Nephron (organoid): ENCODE measurements around the gene SORCS3.

Experiments used
- H3K27ac Mint-ChIP-seq, 3 experiments: 2 replicates each; pipeline ENCODE4 v1.8.0; 2020; ENCODE audit warnings: mixed read lengths in 3 of 3, mild to moderate bottlenecking in 2 of 3, moderate library complexity in 1 of 3
- H3K27me3 Mint-ChIP-seq: 2 replicates; pipeline ENCODE4 v1.8.0; 2021; ENCODE audit warnings: low read depth, mild to moderate bottlenecking, moderate library complexity, mixed read lengths
- H3K36me3 Mint-ChIP-seq: 2 replicates; pipeline ENCODE4 v1.8.0; 2020; ENCODE audit warnings: low read depth, mixed read lengths
- H3K4me1 Mint-ChIP-seq: 2 replicates; pipeline ENCODE4 v1.8.0; 2020; ENCODE audit warnings: mixed read lengths
- H3K4me3 Mint-ChIP-seq, 3 experiments: 2 replicates each; pipeline ENCODE4 v1.8.0; 2020; ENCODE audit warnings: mild to moderate bottlenecking in 3 of 3, mixed read lengths in 3 of 3, moderate library complexity in 2 of 3
- H3K9me3 Mint-ChIP-seq: 2 replicates; pipeline ENCODE4 v1.8.0; 2020; ENCODE audit warnings: mixed read lengths
- CTCF ChIP-seq, 3 experiments: fragments of 200-600 bp; sonication (generic); IDR thresholded peaks; one replicate each; pipeline ENCODE4 v1.5.0; 2021; ENCODE audit warnings: antibody characterized with exemption in 3 of 3; ENCODE audit not compliant: unreplicated experiment in 3 of 3

Gene SORCS3

GRCh38 chr10:105037022-105037421 lies 395.9 kb downstream of the SORCS3 start:
- no peaks in the 10 kb centered on the region for H3K36me3 Mint-ChIP-seq
- H3K9me3 Mint-ChIP-seq = no peaks in the 10 kb centered on the region
- H3K4me3 Mint-ChIP-seq = no peak overlapping the region
- no peak overlapping the region for H3K27ac Mint-ChIP-seq
- H3K4me1 Mint-ChIP-seq = no peaks in the 10 kb centered on the region
- peaks cover 3% of the 10 kb centered on the region for H3K27me3 Mint-ChIP-seq
- TF ChIP-seq CTCF (IDR thresholded peaks at IDR 0.05; ENCODE audit: unreplicated experiment in 3 of 3) = no peak

GRCh38 chr10:105041956-105042355 lies 400.9 kb downstream of the SORCS3 start:
- no peaks in the 10 kb centered on the region for H3K4me1 Mint-ChIP-seq
- no peaks in the 10 kb centered on the region for H3K27me3 Mint-ChIP-seq
- no peaks in the 10 kb centered on the region for H3K9me3 Mint-ChIP-seq
- H3K27ac Mint-ChIP-seq = no peak overlapping the region
- TF ChIP-seq CTCF (IDR thresholded peaks at IDR 0.05; ENCODE audit: unreplicated experiment in 3 of 3) = no peak
- no peaks in the 10 kb centered on the region for H3K36me3 Mint-ChIP-seq
- H3K4me3 Mint-ChIP-seq = no peak overlapping the region

GRCh38 chr10:105042906-105043552 lies 401.9 kb downstream of the SORCS3 start:
- Mint-ChIP-seq H3K36me3 (no peaks in the 10 kb centered on the region), H3K4me3 (no peak overlapping the region), H3K4me1 (no peaks in the 10 kb centered on the region), H3K9me3 (peaks cover 2% of the 10 kb centered on the region), H3K27me3 (no peaks in the 10 kb centered on the region), H3K27ac (no peak overlapping the region)
- TF ChIP-seq CTCF (IDR thresholded peaks at IDR 0.05; ENCODE audit: unreplicated experiment in 3 of 3) = no peak

- Mint-ChIP-seq H3K4me3 (no peak overlapping the region), H3K9me3 (peaks cover 2% of the 10 kb centered on the region), H3K27me3 (no peaks in the 10 kb centered on the region), H3K36me3 (no peaks in the 10 kb centered on the region), H3K27ac (no peak overlapping the region), H3K4me1 (peaks cover 5% of the 10 kb centered on the region)
- no peak for TF ChIP-seq CTCF (IDR thresholded peaks at IDR 0.05; ENCODE audit: unreplicated experiment in 3 of 3)
Observed at GRCh38 chr10:105044902-105045301, 403.8 kb downstream of the SORCS3 start.

GRCh38 chr10:105056413-105056812 lies 415.3 kb downstream of the SORCS3 start:
- Mint-ChIP-seq H3K27ac (no peak overlapping the region), H3K4me3 (no peak overlapping the region), H3K4me1 (no peaks in the 10 kb centered on the region), H3K36me3 (peaks cover 4% of the 10 kb centered on the region), H3K27me3 (no peaks in the 10 kb centered on the region), H3K9me3 (peaks cover 5% of the 10 kb centered on the region)
- no peak for TF ChIP-seq CTCF (IDR thresholded peaks at IDR 0.05; ENCODE audit: unreplicated experiment in 3 of 3)

- Mint-ChIP-seq H3K36me3 (no peaks in the 10 kb centered on the region), H3K4me1 (no peaks in the 10 kb centered on the region), H3K4me3 (no peak overlapping the region), H3K27me3 (no peaks in the 10 kb centered on the region), H3K9me3 (no peaks in the 10 kb centered on the region), H3K27ac (no peak overlapping the region)
- TF ChIP-seq CTCF (IDR thresholded peaks at IDR 0.05; ENCODE audit: unreplicated experiment in 3 of 3) = no peak
Observed at GRCh38 chr10:105062951-105063350, 421.9 kb downstream of the SORCS3 start.
